GM18868 (cell line): ENCODE data around the gene SYCP2.

Experiments used
- ATAC-seq: cut with Tn5 transposase; IDR thresholded peaks from one replicate; pipeline ENCODE4 v1.9.1; 2021; ENCODE audit warnings: mild to moderate bottlenecking, moderate library complexity; ENCODE audit not compliant: unreplicated experiment

The SYCP2 gene

GRCh38 chr20:59823491-59824259 is 109.8 kb downstream of the SYCP2 start:
- ATAC-seq, result no peak

GRCh38 chr20:59823030-59823423 is 110.4 kb downstream of the SYCP2 start:
- ATAC-seq, result no peak

- ATAC-seq, result no peak
Observed at GRCh38 chr20:59822291-59823029, 111.0 kb downstream of the SYCP2 start.

DNA sequence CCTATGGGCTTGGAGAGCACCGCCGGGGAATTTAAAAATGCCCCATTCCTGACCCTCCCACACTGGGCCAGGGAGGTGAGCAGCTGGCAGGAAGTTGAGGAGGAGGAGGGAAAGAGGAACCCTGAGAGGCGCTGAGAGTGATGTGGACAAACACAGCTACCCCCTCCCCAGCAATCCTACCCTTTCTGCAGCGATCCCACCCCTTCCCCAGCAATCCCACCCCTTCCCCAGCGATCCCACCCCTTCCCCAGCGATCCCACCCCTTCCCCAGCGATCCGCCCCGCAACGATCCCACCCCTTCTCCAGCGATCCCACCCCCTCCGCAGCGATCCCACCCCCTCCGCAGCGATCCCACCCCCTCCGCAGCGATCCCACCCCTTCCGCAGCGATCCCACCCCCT is 111.6 kb downstream of the SYCP2 start:
- ATAC-seq, result no peak

GRCh38 chr20:59821201-59821600 is 112.2 kb downstream of the SYCP2 start:
- ATAC-seq, result no peak

GRCh38 chr20:59820204-59821041 is 113.0 kb downstream of the SYCP2 start:
- ATAC-seq, result peak; percentile 72

- no peak for ATAC-seq
Observed at GRCh38 chr20:59819496-59820203, 113.8 kb downstream of the SYCP2 start.

DNA sequence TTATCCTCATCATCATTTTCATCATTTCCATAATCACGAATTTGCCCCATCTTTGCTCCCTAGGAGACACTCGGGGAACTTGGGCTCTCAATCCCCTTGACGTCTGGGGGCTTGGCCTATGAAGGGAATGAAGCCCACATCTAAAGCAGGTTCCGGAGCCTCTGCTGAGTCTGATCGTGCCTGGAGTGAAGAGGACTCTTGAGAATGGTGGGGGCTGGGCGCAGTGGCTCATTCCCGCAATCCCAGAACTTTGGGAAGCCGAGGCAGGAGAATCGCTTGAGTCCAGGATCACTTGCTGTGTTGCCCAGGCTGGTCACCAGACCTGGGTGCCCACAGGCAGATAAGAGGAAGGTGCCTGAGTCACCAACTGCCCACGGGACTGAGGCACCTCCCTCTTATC is 114.5 kb downstream of the SYCP2 start:
- no peak for ATAC-seq

- ATAC-seq, result no peak
Observed at GRCh38 chr20:59817846-59818615, 115.4 kb downstream of the SYCP2 start.

GRCh38 chr20:59817406-59817805 is 116.0 kb downstream of the SYCP2 start:
- ATAC-seq, result no peak

DNA sequence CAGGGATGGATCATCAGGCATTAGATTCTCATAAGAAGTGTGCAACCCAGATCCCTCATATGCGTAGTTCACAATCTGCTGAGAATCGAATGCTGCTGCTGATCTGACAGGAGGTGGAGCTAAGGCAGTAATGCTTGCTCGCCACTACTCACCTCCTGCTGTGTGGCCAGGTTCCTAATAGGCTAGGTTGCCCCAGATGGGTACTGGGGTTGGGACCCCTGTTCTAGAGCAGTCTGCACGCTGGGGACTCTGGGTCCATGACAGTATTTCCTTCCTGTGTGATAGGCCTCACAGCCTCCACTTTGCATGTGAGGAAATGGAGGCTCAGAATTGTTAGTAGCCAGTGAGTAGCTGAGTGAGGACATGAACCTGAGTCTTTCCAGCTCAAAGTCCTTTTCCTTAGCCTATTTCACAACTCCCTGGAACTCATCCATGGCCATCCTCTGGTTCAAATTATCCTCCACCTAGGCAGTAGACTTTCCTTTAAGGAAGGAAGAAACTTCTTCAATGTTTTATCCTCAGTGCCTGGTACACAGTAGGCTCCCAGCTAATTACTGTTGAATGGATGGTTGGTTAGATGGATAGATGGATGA is 117.2 kb downstream of the SYCP2 start:
- no peak for ATAC-seq

DNA sequence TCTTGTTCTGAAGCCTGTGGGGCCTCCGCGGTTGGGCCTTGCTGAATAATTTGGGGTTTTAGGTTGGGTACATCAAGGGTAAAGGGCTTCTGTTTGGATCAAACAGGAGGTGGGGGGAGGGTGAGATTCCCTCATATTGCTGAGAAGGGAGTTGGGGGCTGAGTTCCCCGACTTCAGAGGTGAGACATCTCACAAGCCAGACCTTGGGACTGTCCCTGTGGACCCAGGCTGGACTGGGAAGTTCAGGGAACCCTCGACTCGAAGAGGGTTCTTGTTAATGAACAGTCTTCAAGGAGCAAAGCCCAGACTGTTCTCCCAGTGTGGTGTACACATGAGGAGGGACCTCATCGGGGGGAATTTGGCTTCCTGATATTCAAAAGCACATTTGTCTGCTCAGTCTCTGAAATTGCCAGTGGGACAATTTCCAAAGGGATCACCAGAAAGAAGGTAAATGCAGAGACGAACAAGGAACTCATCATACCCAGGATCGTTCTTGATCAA is 118.5 kb downstream of the SYCP2 start:
- no peak for ATAC-seq

DNA sequence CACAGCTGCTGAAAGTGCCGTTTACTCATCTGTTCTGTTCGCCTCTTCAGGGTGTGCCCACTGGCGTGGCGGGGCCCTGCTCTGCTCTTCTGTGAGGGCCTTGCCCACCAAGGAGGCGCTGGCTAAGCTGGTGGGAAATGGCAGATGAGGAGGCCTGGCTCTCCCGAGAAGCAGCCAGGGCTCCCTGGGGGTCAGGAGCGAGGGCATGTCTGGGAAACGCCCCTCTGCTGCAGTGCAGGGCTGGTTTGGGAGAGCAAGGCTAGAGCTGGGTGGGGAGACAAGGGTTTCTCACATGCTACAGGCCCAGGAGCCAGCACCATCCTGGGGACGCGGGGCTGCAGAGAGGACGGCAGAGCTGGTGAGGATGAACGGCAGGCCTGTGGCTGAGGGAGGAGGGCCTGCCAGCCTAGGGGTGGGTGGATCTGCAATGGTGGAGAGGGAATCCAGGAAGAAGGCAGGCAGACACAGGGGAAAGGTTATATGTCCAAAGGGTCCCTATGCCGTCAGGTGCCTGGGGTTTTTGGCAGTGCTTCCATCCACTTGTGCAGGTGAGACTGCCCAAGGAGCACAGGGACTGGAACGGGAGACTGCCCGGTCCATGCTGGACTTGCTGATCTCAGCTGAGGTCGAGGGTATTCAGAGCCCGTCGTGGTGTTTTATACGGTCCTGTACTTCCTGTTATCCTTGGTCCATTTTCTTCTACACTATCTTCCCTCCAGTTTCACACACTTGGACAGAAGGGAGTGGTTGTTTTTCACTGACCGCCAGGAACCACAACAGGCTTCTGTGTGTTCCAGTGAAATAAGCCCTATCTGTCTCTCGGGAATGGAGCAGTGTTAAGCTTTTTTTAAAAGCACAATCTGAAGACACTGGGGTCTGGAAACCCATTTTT is 119.2 kb downstream of the SYCP2 start:
- ATAC-seq, result no peak
